ENCODE results near the gene FAM98B. TPM values are rescaled to one million over a fixed set of nuclear protein-coding genes. Genes with fewer than 3 reads are reported as not detected.

FAM98B gene
- total RNA-seq, 1 donor from 2014 or later = 25.6 TPM

- Histone ChIP-seq H3K4me1 (ENCODE audit: control insufficient read depth in 3 of 3, insufficient read depth in 3 of 3, low read length in 3 of 3) (peaks cover 9 to 24% (median 12%) of the 10 kb centered on the region in 3 donors), H3K36me3 (ENCODE audit: control insufficient read depth in 3 of 3, insufficient read depth in 3 of 3, low read length in 3 of 3) (no peaks in the 10 kb centered on the region), H3K27me3 (ENCODE audit: control insufficient read depth in 3 of 3, insufficient read depth in 3 of 3, low read length in 3 of 3) (no peaks in the 10 kb centered on the region), H3K9ac (ENCODE audit: low read depth in 1 of 3, low read length in 3 of 3) (no peak overlapping the region), H3K4me3 (ENCODE audit: low read length in 3 of 3) (no peak overlapping the region), H3K27ac (ENCODE audit: low read depth, low read length) (no peak overlapping the region), H3K9me3 (ENCODE audit: control insufficient read depth in 3 of 3, low read length in 3 of 3) (no peaks in the 10 kb centered on the region)
These were observed 5.6 kb downstream of the FAM98B start for GRCh38 chr15:38459480-38459879.

GRCh38 chr15:38460543-38460942 lies 6.6 kb downstream of the FAM98B start:
- no peaks in the 10 kb centered on the region for H3K9me3 ChIP-seq (ENCODE audit: control insufficient read depth in 3 of 3, low read length in 3 of 3)
- no peaks in the 10 kb centered on the region for H3K36me3 ChIP-seq (ENCODE audit: control insufficient read depth in 3 of 3, insufficient read depth in 3 of 3, low read length in 3 of 3)
- H3K4me1 ChIP-seq (ENCODE audit: control insufficient read depth in 3 of 3, insufficient read depth in 3 of 3, low read length in 3 of 3) = peaks cover under 1 to 15% (median 4%) of the 10 kb centered on the region in 3 donors
- H3K27ac ChIP-seq (ENCODE audit: low read depth, low read length) = no peak overlapping the region
- H3K9ac ChIP-seq (ENCODE audit: low read depth in 1 of 3, low read length in 3 of 3) = no peak overlapping the region
- no peaks in the 10 kb centered on the region for H3K27me3 ChIP-seq (ENCODE audit: control insufficient read depth in 3 of 3, insufficient read depth in 3 of 3, low read length in 3 of 3)
- no peak overlapping the region for H3K4me3 ChIP-seq (ENCODE audit: low read length in 3 of 3)

- no peaks in the 10 kb centered on the region for H3K9me3 ChIP-seq (ENCODE audit: control insufficient read depth in 3 of 3, low read length in 3 of 3)
- no peaks in the 10 kb centered on the region for H3K27me3 ChIP-seq (ENCODE audit: control insufficient read depth in 3 of 3, insufficient read depth in 3 of 3, low read length in 3 of 3)
- no peak overlapping the region for H3K4me3 ChIP-seq (ENCODE audit: low read length in 3 of 3)
- peaks cover 0 to 11% (median 0%) of the 10 kb centered on the region in 3 donors for H3K4me1 ChIP-seq (ENCODE audit: control insufficient read depth in 3 of 3, insufficient read depth in 3 of 3, low read length in 3 of 3)
- H3K9ac ChIP-seq (ENCODE audit: low read depth in 1 of 3, low read length in 3 of 3) = no peak overlapping the region
- H3K27ac ChIP-seq (ENCODE audit: low read depth, low read length) = no peak overlapping the region
- peaks cover 0 to 5% (median 0%) of the 10 kb centered on the region in 3 donors for H3K36me3 ChIP-seq (ENCODE audit: control insufficient read depth in 3 of 3, insufficient read depth in 3 of 3, low read length in 3 of 3)
These were observed 7.3 kb downstream of the FAM98B start for GRCh38 chr15:38461066-38461833.

- Histone ChIP-seq H3K9ac (ENCODE audit: low read depth in 1 of 3, low read length in 3 of 3) (no peak overlapping the region), H3K36me3 (ENCODE audit: control insufficient read depth in 3 of 3, insufficient read depth in 3 of 3, low read length in 3 of 3) (peaks cover 0 to 10% (median 0%) of the 10 kb centered on the region in 3 donors), H3K4me3 (ENCODE audit: low read length in 3 of 3) (no peak overlapping the region), H3K4me1 (ENCODE audit: control insufficient read depth in 3 of 3, insufficient read depth in 3 of 3, low read length in 3 of 3) (no peaks in the 10 kb centered on the region), H3K27ac (ENCODE audit: low read depth, low read length) (no peak overlapping the region), H3K9me3 (ENCODE audit: control insufficient read depth in 3 of 3, low read length in 3 of 3) (no peaks in the 10 kb centered on the region), H3K27me3 (ENCODE audit: control insufficient read depth in 3 of 3, insufficient read depth in 3 of 3, low read length in 3 of 3) (no peaks in the 10 kb centered on the region)
These were observed 10.0 kb downstream of the FAM98B start for GRCh38 chr15:38463893-38464292.

- H3K36me3 ChIP-seq (ENCODE audit: control insufficient read depth in 3 of 3, insufficient read depth in 3 of 3, low read length in 3 of 3) = peaks cover 0 to 13% (median 0%) of the 10 kb centered on the region in 3 donors
- H3K4me3 ChIP-seq (ENCODE audit: low read length in 3 of 3) = no peak overlapping the region
- no peak overlapping the region for H3K9ac ChIP-seq (ENCODE audit: low read depth in 1 of 3, low read length in 3 of 3)
These were observed 10.7 kb downstream of the FAM98B start for GRCh38 chr15:38464675-38465074.

GRCh38 chr15:38470816-38471215 lies 16.9 kb downstream of the FAM98B start:
- peaks cover 4 to 27% (median 16%) of the 10 kb centered on the region in 3 donors for H3K36me3 ChIP-seq (ENCODE audit: control insufficient read depth in 3 of 3, insufficient read depth in 3 of 3, low read length in 3 of 3)
- no peak overlapping the region for H3K27ac ChIP-seq (ENCODE audit: low read depth, low read length)
- H3K9me3 ChIP-seq (ENCODE audit: control insufficient read depth in 3 of 3, low read length in 3 of 3) = no peaks in the 10 kb centered on the region
- H3K4me1 ChIP-seq (ENCODE audit: control insufficient read depth in 3 of 3, insufficient read depth in 3 of 3, low read length in 3 of 3) = no peaks in the 10 kb centered on the region
- H3K27me3 ChIP-seq (ENCODE audit: control insufficient read depth in 3 of 3, insufficient read depth in 3 of 3, low read length in 3 of 3) = no peaks in the 10 kb centered on the region
- H3K4me3 ChIP-seq (ENCODE audit: low read length in 3 of 3) = no peak overlapping the region
- no peak overlapping the region for H3K9ac ChIP-seq (ENCODE audit: low read depth in 1 of 3, low read length in 3 of 3)

More at GRCh38 chr15:38464675-38465074, 10.7 kb downstream of the FAM98B start:
- no peaks in the 10 kb centered on the region for H3K27me3 ChIP-seq (ENCODE audit: control insufficient read depth in 3 of 3, insufficient read depth in 3 of 3, low read length in 3 of 3)
- H3K4me1 ChIP-seq (ENCODE audit: control insufficient read depth in 3 of 3, insufficient read depth in 3 of 3, low read length in 3 of 3) = no peaks in the 10 kb centered on the region
- H3K9me3 ChIP-seq (ENCODE audit: control insufficient read depth in 3 of 3, low read length in 3 of 3) = no peaks in the 10 kb centered on the region
- no peak overlapping the region for H3K27ac ChIP-seq (ENCODE audit: low read depth, low read length)

- Histone ChIP-seq H3K9ac (ENCODE audit: low read depth in 1 of 3, low read length in 3 of 3) (no peak overlapping the region), H3K4me3 (ENCODE audit: low read length in 3 of 3) (no peak overlapping the region), H3K4me1 (ENCODE audit: control insufficient read depth in 3 of 3, insufficient read depth in 3 of 3, low read length in 3 of 3) (no peaks in the 10 kb centered on the region), H3K36me3 (ENCODE audit: control insufficient read depth in 3 of 3, insufficient read depth in 3 of 3, low read length in 3 of 3) (peaks cover 6 to 27% (median 17%) of the 10 kb centered on the region in 3 donors), H3K27ac (ENCODE audit: low read depth, low read length) (no peak overlapping the region), H3K27me3 (ENCODE audit: control insufficient read depth in 3 of 3, insufficient read depth in 3 of 3, low read length in 3 of 3) (no peaks in the 10 kb centered on the region), H3K9me3 (ENCODE audit: control insufficient read depth in 3 of 3, low read length in 3 of 3) (no peaks in the 10 kb centered on the region)
These were observed 18.0 kb downstream of the FAM98B start for GRCh38 chr15:38471974-38472373.

- Histone ChIP-seq H3K27me3 (ENCODE audit: control insufficient read depth in 3 of 3, insufficient read depth in 3 of 3, low read length in 3 of 3) (no peaks in the 10 kb centered on the region), H3K9ac (ENCODE audit: low read depth in 1 of 3, low read length in 3 of 3) (no peak overlapping the region), H3K4me3 (ENCODE audit: low read length in 3 of 3) (no peak overlapping the region), H3K9me3 (ENCODE audit: control insufficient read depth in 3 of 3, low read length in 3 of 3) (no peaks in the 10 kb centered on the region), H3K27ac (ENCODE audit: low read depth, low read length) (no peak overlapping the region), H3K36me3 (ENCODE audit: control insufficient read depth in 3 of 3, insufficient read depth in 3 of 3, low read length in 3 of 3) (peaks cover 6 to 27% (median 24%) of the 10 kb centered on the region in 3 donors), H3K4me1 (ENCODE audit: control insufficient read depth in 3 of 3, insufficient read depth in 3 of 3, low read length in 3 of 3) (no peaks in the 10 kb centered on the region)
These were observed 20.3 kb downstream of the FAM98B start for GRCh38 chr15:38474155-38474757.

- Histone ChIP-seq H3K9me3 (ENCODE audit: control insufficient read depth in 3 of 3, low read length in 3 of 3) (no peaks in the 10 kb centered on the region), H3K27ac (ENCODE audit: low read depth, low read length) (no peak overlapping the region), H3K27me3 (ENCODE audit: control insufficient read depth in 3 of 3, insufficient read depth in 3 of 3, low read length in 3 of 3) (no peaks in the 10 kb centered on the region), H3K36me3 (ENCODE audit: control insufficient read depth in 3 of 3, insufficient read depth in 3 of 3, low read length in 3 of 3) (peaks cover 6 to 27% (median 24%) of the 10 kb centered on the region in 3 donors), H3K4me1 (ENCODE audit: control insufficient read depth in 3 of 3, insufficient read depth in 3 of 3, low read length in 3 of 3) (no peaks in the 10 kb centered on the region), H3K4me3 (ENCODE audit: low read length in 3 of 3) (no peak overlapping the region), H3K9ac (ENCODE audit: low read depth in 1 of 3, low read length in 3 of 3) (no peak overlapping the region)
These were observed 21.4 kb downstream of the FAM98B start for GRCh38 chr15:38475361-38475760.

- Histone ChIP-seq H3K9me3 (ENCODE audit: control insufficient read depth in 3 of 3, low read length in 3 of 3) (no peaks in the 10 kb centered on the region), H3K4me1 (ENCODE audit: control insufficient read depth in 3 of 3, insufficient read depth in 3 of 3, low read length in 3 of 3) (no peaks in the 10 kb centered on the region), H3K36me3 (ENCODE audit: control insufficient read depth in 3 of 3, insufficient read depth in 3 of 3, low read length in 3 of 3) (peaks cover 6 to 28% (median 26%) of the 10 kb centered on the region in 3 donors), H3K27ac (ENCODE audit: low read depth, low read length) (no peak overlapping the region), H3K4me3 (ENCODE audit: low read length in 3 of 3) (no peak overlapping the region), H3K9ac (ENCODE audit: low read depth in 1 of 3, low read length in 3 of 3) (no peak overlapping the region), H3K27me3 (ENCODE audit: control insufficient read depth in 3 of 3, insufficient read depth in 3 of 3, low read length in 3 of 3) (no peaks in the 10 kb centered on the region)
These were observed 22.2 kb downstream of the FAM98B start for GRCh38 chr15:38476120-38476519.
